GM12801 (cell line): ENCODE data around the gene EPB41L2.

ENCODE experiments used
- TF ChIP-seq, protein P1 (sequence below): IDR thresholded peaks from one replicate; pipeline ENCODE4 v1.5.1; 2011; ENCODE audit warnings: control low read depth; ENCODE audit not compliant: insufficient read length; ENCODE audit errors: extremely low read depth

Gene EPB41L2

DNA sequence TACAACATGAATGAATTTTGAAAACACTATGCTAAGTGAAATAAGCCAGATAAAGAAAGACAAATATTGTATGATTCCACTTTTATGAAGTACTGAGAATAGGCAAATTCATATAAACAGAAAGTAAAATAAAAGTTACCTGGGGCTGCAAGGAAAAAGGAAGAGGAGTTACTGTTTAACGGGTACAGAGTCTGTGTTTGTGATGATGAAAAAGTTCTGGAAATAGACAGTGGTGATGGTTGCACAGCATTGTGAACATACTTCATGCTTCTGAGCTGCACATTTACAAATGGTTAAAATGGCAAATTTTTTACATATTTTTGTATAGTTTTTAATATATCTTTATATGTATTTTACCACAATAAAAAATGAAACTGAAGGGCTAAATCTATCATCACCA, 29.4 kb downstream of the EPB41L2 start:
- TF ChIP-seq, protein P1, sequence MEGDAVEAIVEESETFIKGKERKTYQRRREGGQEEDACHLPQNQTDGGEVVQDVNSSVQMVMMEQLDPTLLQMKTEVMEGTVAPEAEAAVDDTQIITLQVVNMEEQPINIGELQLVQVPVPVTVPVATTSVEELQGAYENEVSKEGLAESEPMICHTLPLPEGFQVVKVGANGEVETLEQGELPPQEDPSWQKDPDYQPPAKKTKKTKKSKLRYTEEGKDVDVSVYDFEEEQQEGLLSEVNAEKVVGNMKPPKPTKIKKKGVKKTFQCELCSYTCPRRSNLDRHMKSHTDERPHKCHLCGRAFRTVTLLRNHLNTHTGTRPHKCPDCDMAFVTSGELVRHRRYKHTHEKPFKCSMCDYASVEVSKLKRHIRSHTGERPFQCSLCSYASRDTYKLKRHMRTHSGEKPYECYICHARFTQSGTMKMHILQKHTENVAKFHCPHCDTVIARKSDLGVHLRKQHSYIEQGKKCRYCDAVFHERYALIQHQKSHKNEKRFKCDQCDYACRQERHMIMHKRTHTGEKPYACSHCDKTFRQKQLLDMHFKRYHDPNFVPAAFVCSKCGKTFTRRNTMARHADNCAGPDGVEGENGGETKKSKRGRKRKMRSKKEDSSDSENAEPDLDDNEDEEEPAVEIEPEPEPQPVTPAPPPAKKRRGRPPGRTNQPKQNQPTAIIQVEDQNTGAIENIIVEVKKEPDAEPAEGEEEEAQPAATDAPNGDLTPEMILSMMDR: no peak

DNA sequence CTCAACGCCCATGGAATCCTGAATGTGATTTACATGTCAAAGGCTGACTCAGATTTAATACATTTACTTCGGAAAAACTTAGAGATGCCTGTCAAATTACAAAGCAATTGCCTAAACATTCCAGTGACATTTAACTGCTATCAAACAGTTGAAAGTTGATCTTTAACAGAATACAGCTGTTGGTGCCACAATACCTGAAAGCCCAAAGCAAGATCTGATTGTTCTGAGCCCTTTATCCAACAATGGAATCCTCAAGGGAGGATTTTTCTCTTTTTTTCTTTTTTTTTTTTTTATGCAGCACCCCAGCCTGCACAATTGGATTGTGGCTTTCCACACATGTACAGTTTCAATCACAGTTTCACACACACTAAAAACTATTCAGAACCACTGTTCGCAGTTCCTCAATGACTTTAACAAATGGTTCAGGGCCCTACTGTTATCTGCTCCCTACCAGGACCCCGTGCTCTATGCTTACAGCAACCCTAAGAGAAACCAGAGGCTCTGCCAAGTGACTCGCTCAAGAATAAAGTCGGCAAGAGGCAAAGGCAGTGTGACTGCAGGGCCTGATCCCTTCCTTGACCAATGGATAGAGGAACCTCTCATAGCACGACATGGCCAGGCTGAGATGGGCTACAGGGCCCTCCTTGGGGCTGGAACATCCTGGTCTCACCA, 33.3 kb downstream of the EPB41L2 start:
- TF ChIP-seq, protein P1: no peak

DNA sequence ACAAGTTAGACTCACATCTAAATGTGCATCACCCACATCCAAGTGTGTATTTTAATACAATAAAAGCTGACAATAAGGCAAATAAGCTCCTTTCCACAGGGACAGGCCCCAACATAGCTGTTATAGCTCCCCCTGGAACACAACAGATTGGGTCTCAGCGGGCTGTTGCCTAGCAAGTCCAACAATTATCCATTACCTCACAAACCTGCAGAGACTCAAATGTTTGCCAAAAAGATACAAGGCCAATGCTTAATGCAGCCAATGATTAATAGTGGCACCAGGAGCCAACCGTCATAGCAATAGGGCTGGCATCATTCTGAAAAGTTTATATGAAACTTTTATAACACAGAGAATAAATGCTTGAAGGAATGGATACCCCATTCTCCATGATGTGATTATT, 35.7 kb downstream of the EPB41L2 start:
- TF ChIP-seq, protein P1: no peak

DNA sequence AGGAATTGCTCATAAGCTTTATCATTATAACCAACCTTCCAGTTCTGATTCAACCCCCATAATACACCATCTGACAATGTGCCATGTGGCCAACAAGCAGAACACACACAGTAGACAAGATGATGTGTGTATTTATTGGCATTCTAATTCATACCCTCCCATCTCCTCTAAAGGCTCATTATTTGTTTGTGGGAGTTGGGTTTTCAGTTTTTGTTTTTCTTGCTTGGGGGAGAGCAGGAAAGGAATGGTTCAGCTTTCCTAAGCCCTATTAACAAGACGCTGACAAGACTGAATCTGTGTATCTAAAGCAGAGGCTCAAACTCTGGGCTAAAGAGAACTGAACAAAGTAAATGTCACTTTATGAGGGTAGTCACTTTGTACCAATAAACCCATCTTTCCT, 36.8 kb downstream of the EPB41L2 start:
- TF ChIP-seq, protein P1: no peak

DNA sequence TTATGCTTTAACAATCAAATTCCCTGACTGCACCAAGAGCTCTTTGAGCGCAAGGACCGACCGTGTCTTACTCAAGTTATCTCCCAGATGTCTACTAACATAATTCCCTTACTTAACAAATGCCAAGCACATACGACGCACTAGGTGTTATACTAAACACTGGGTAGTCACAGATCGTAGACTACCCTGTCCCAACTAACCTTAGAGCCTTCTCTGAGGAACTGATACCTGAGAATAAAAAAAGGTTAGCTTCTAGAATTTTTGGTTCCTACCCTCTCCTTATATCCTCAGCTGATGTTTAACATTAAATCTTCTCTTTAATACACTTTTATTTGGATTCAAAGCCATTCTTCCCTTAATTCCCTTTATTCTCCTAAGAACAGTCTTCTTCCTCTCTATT, 38.5 kb downstream of the EPB41L2 start:
- TF ChIP-seq, protein P1: no peak

DNA sequence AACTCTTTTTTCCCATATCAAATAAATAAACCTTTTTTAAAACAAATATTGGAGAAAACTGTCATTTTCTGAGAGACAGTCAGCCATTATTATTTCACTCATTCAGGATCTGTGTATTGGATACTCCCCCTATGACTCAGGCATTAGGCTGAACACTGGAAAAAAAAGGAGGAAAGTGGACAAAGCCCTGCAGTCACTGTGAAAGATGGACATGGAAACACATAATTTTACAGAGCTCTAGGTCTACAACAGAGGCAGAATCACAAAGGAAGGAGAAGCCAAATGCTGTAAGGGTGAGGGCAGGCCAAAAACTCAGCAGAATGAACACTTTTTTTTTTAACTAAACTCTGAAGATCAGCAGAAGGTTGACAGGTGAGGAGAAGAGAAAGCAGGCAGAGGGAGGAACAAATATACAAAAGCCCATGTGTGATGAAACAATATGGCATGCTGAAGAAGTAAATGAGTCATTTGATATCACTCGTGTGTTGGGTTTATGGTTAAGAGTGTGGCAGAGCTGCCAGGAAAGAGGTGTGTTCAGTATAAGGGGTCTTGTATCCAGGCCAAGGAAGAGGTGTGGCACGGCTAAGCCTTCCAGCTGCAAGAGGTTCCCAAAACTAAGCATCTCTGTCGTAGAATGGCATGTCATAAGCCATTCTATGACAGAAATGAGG, 39.1 kb downstream of the EPB41L2 start:
- TF ChIP-seq, protein P1: no peak

DNA sequence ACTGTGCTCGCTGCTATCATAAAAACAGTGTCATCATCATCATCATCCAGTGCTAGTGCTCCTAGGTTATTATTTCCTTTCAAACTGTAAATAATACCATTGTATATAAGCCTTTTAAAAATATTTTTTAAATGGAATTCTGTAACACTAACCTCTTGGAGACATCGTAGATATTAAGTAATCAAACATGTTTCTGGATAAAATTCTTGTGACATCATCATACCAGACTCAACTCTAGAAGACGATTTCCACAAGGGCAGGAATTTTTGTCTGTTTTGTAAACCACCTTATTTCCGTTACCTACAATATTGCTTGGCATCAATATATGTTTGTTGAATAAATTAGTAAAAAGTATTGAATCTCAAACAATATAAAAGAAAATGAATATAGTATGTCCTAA, 40.4 kb downstream of the EPB41L2 start:
- TF ChIP-seq, protein P1: no peak
